Activated CD4-positive, alpha-beta memory T cell treated with anti-CD3 and anti-CD28 coated beads for 36 hours (primary cell): Measurements from ENCODE around the gene EHD1. TPM values are rescaled to one million over a fixed set of nuclear protein-coding genes. Genes with fewer than 3 reads are reported as not detected.

Experiments
- CTCF ChIA-PET: fragments of 350-600 bp; sonication (Branson Sonifier 250); formaldehyde crosslinking; loops from one replicate; lab custom pipeline; 2021; ENCODE audit warnings: antibody characterized with exemption, inconsistent platforms; lab: Charles Lee
- POLR2A ChIA-PET: fragments of 350-600 bp; sonication (Branson Sonifier 250); formaldehyde crosslinking; loops from one replicate; lab custom pipeline; 2021; ENCODE audit warnings: antibody characterized with exemption; lab: Charles Lee
- DNase-seq: peaks from one replicate; pipeline ENCODE4 v3.0.0-alpha.2; 2020
- H3K27ac Mint-ChIP-seq: one replicate; pipeline ENCODE4 v1.8.0; 2021; ENCODE audit warnings: mixed read lengths
- H3K27me3 Mint-ChIP-seq: one replicate; pipeline ENCODE4 v1.8.0; 2021; ENCODE audit warnings: mixed read lengths
- H3K36me3 Mint-ChIP-seq: one replicate; pipeline ENCODE4 v1.8.0; 2021; ENCODE audit warnings: mixed read lengths
- H3K4me1 Mint-ChIP-seq: one replicate; pipeline ENCODE4 v1.8.0; 2021; ENCODE audit warnings: low read depth, mixed read lengths
- H3K4me3 Mint-ChIP-seq: one replicate; pipeline ENCODE4 v1.8.0; 2021; ENCODE audit warnings: mild to moderate bottlenecking, mixed read lengths
- H3K9me3 Mint-ChIP-seq: one replicate; pipeline ENCODE4 v1.8.0; 2021; ENCODE audit warnings: mixed read lengths
- intact Hi-C: fragments of 100-400 bp; cut with micrococcal nuclease; formaldehyde crosslinking; loops from one replicate; pipeline ENCODE4 v1.15.1; 2023
- total RNA-seq, 2 experiments: library from RNA; stranded (reverse); gene quantifications; one replicate each; pipeline ENCODE4 v1.2.3, GENCODE V29; 2021

EHD1 gene
- total RNA-seq, 2 experiments from 2014 or later = 103 to 113 TPM

GRCh38 chr11:64887757-64888405, 9.5 kb upstream of the EHD1 start:
- H3K27ac Mint-ChIP-seq = peak overlapping the region; percentile 42
- POLR2A ChIA-PET = interaction anchor here (0.6 to 1.8 kb wide), 6 partner anchors 10 to 39 kb away, joined by 3 to 9 read pairs (median 4); no protein-coding TSS in a partner anchor
- no peaks in the 10 kb centered on the region for H3K9me3 Mint-ChIP-seq
- peaks cover 30% of the 10 kb centered on the region for H3K4me1 Mint-ChIP-seq
- CTCF ChIA-PET = interaction anchor here (0.5 to 29.7 kb wide), 17 partner anchors 8 to 217 kb away, joined by 3 to 1198 read pairs (median 4); partner anchors contain the start of genes ARL2, CDC42BPG, EHD1 and SF1
- intact Hi-C loops = loop anchor here (1.0 kb wide), 1 partner anchor 10 kb away; the partner anchor contains the start of gene EHD1
- no peaks in the 10 kb centered on the region for H3K27me3 Mint-ChIP-seq
- no peaks in the 10 kb centered on the region for H3K36me3 Mint-ChIP-seq
- DNase-seq = peak; percentile 89
- peak overlapping the region; percentile 66 for H3K4me3 Mint-ChIP-seq

GRCh38 chr11:64887234-64887756, 8.9 kb upstream of the EHD1 start:
- ChIA-PET CTCF (interaction anchor here (0.9 to 29.7 kb wide), 9 partner anchors 9 to 126 kb away, joined by 3 to 1198 read pairs (median 5); partner anchors contain the start of genes ARL2, CDC42BPG and EHD1), POLR2A (interaction anchor here (0.5 to 1.8 kb wide), 6 partner anchors 10 to 42 kb away, joined by 3 to 9 read pairs (median 4); no protein-coding TSS in a partner anchor)
- H3K4me1 Mint-ChIP-seq = peaks cover 30% of the 10 kb centered on the region
- peak overlapping the region; percentile 15 for H3K27ac Mint-ChIP-seq
- intact Hi-C loops = no loop called here
- no peaks in the 10 kb centered on the region for H3K9me3 Mint-ChIP-seq
- H3K36me3 Mint-ChIP-seq = no peaks in the 10 kb centered on the region
- H3K4me3 Mint-ChIP-seq = no peak overlapping the region
- H3K27me3 Mint-ChIP-seq = no peaks in the 10 kb centered on the region
- no peak for DNase-seq

- CTCF ChIA-PET = interaction anchor here (0.8 to 29.7 kb wide), 5 partner anchors 8 to 128 kb away, joined by 3 to 1198 read pairs (median 6); partner anchors contain the start of genes ARL2 and CDC42BPG
- Mint-ChIP-seq H3K36me3 (no peaks in the 10 kb centered on the region), H3K27me3 (no peaks in the 10 kb centered on the region), H3K9me3 (no peaks in the 10 kb centered on the region), H3K4me3 (peak overlapping the region; percentile 42), H3K4me1 (peaks cover 42% of the 10 kb centered on the region), H3K27ac (peak overlapping the region; percentile 87)
- POLR2A ChIA-PET = interaction anchor here (0.9 to 14.6 kb wide), 4 partner anchors 8 to 38 kb away, joined by 3 to 460 read pairs (median 6); no protein-coding TSS in a partner anchor
- DNase-seq = peak; percentile 61
- intact Hi-C loops = no loop called here
These were observed 7.2 kb upstream of the EHD1 start for GRCh38 chr11:64885367-64886286.

- intact Hi-C loops = no loop called here
- Mint-ChIP-seq H3K4me3 (no peak overlapping the region), H3K9me3 (no peaks in the 10 kb centered on the region), H3K27me3 (no peaks in the 10 kb centered on the region), H3K27ac (peak overlapping the region; percentile 13), H3K4me1 (peaks cover 58% of the 10 kb centered on the region), H3K36me3 (peaks cover 1% of the 10 kb centered on the region)
- ChIA-PET POLR2A (interaction anchor here (1.6 to 14.6 kb wide), 3 partner anchors 10 to 36 kb away, joined by 4 to 460 read pairs (median 9); no protein-coding TSS in a partner anchor), CTCF (interaction anchor here (29.7 kb wide), 1 partner anchor 28 kb away, joined by 1198 read pairs; the partner anchor contains the start of gene CDC42BPG)
- DNase-seq = no peak
These were observed 5.6 kb upstream of the EHD1 start for GRCh38 chr11:64884019-64884418.

- Mint-ChIP-seq H3K27me3 (no peaks in the 10 kb centered on the region), H3K4me1 (peaks cover 59% of the 10 kb centered on the region), H3K4me3 (no peak overlapping the region), H3K27ac (peak overlapping the region; percentile 13), H3K36me3 (peaks cover 2% of the 10 kb centered on the region), H3K9me3 (no peaks in the 10 kb centered on the region)
- no peak for DNase-seq
- ChIA-PET CTCF (interaction anchor here (29.7 kb wide), 1 partner anchor 27 kb away, joined by 1198 read pairs; the partner anchor contains the start of gene CDC42BPG), POLR2A (interaction anchor here (14.6 kb wide), 1 partner anchor 23 kb away, joined by 460 read pairs; no protein-coding TSS in a partner anchor)
- intact Hi-C loops = no loop called here
These were observed 5.2 kb upstream of the EHD1 start for GRCh38 chr11:64883575-64883974.

- peaks cover 7% of the 10 kb centered on the region for H3K36me3 Mint-ChIP-seq
- ChIA-PET CTCF (interaction anchor here (0.9 to 29.7 kb wide), 3 partner anchors 9 to 26 kb away, joined by 3 to 1198 read pairs (median 3); partner anchors contain the start of gene CDC42BPG), POLR2A (interaction anchor here (14.6 kb wide), 1 partner anchor 22 kb away, joined by 460 read pairs; no protein-coding TSS in a partner anchor)
- H3K4me3 Mint-ChIP-seq = no peak overlapping the region
- no peaks in the 10 kb centered on the region for H3K9me3 Mint-ChIP-seq
- intact Hi-C loops = no loop called here
- peaks cover 48% of the 10 kb centered on the region for H3K4me1 Mint-ChIP-seq
- peak overlapping the region; percentile 42 for H3K27ac Mint-ChIP-seq
- no peak for DNase-seq
- no peaks in the 10 kb centered on the region for H3K27me3 Mint-ChIP-seq
These were observed 3.8 kb upstream of the EHD1 start for GRCh38 chr11:64882243-64882642.

- intact Hi-C loops = no loop called here
- H3K27ac Mint-ChIP-seq = peak overlapping the region; percentile 63
- ChIA-PET POLR2A (interaction anchor here (14.6 kb wide), 1 partner anchor 21 kb away, joined by 460 read pairs; no protein-coding TSS in a partner anchor), CTCF (interaction anchor here (1.4 to 29.7 kb wide), 2 partner anchors 13 to 25 kb away, joined by 4 to 1198 read pairs; partner anchors contain the start of gene CDC42BPG)
- H3K27me3 Mint-ChIP-seq = no peaks in the 10 kb centered on the region
- no peaks in the 10 kb centered on the region for H3K9me3 Mint-ChIP-seq
- H3K36me3 Mint-ChIP-seq = peaks cover 15% of the 10 kb centered on the region
- no peak overlapping the region for H3K4me3 Mint-ChIP-seq
- no peak for DNase-seq
- H3K4me1 Mint-ChIP-seq = peaks cover 47% of the 10 kb centered on the region
These were observed 3.1 kb upstream of the EHD1 start for GRCh38 chr11:64881476-64881875.

- Mint-ChIP-seq H3K36me3 (peaks cover 24% of the 10 kb centered on the region), H3K27me3 (no peaks in the 10 kb centered on the region), H3K27ac (peak overlapping the region; percentile 98), H3K9me3 (no peaks in the 10 kb centered on the region), H3K4me3 (peak overlapping the region; percentile 99), H3K4me1 (peaks cover 49% of the 10 kb centered on the region)
- POLR2A ChIA-PET = interaction anchor here (3.2 to 14.6 kb wide), 2 partner anchors 20 to 32 kb away, joined by 23 to 460 read pairs; no protein-coding TSS in a partner anchor
- intact Hi-C loops = no loop called here
- no peak for DNase-seq
- CTCF ChIA-PET = interaction anchor here (0.8 to 29.7 kb wide), 4 partner anchors 10 to 44 kb away, joined by 3 to 1198 read pairs (median 4); partner anchors contain the start of genes CDC42BPG and PPP2R5B
These were observed 2.0 kb upstream of the EHD1 start for GRCh38 chr11:64880240-64881001.

- Mint-ChIP-seq H3K4me1 (peaks cover 53% of the 10 kb centered on the region), H3K9me3 (no peaks in the 10 kb centered on the region), H3K27me3 (no peaks in the 10 kb centered on the region), H3K27ac (peak overlapping the region; percentile 98), H3K4me3 (peak overlapping the region; percentile 99), H3K36me3 (peaks cover 34% of the 10 kb centered on the region)
- ChIA-PET CTCF (interaction anchor here (0.6 to 29.7 kb wide), 8 partner anchors 8 to 562 kb away, joined by 3 to 1198 read pairs (median 4); partner anchors contain the start of genes CDC42BPG, PPP2R5B and TRMT112), POLR2A (interaction anchor here (0.9 to 14.6 kb wide), 4 partner anchors 19 to 100 kb away, joined by 4 to 460 read pairs (median 14); partner anchors contain the start of gene PPP2R5B)
- intact Hi-C loops = loop anchor here (2.0 to 5.0 kb wide), 2 partner anchors 37 to 548 kb away; partner anchors contain the start of gene ATG2A
- no peak for DNase-seq
These were observed 951 bp upstream of the EHD1 start for GRCh38 chr11:64879244-64879900.

- no peaks in the 10 kb centered on the region for H3K9me3 Mint-ChIP-seq
- H3K27me3 Mint-ChIP-seq = no peaks in the 10 kb centered on the region
- DNase-seq = no peak
- CTCF ChIA-PET = interaction anchor here (1.0 to 29.7 kb wide), 5 partner anchors 9 to 136 kb away, joined by 3 to 1198 read pairs (median 5); partner anchors contain the start of genes ARL2 and CDC42BPG
- H3K36me3 Mint-ChIP-seq = peaks cover 40% of the 10 kb centered on the region
- peaks cover 57% of the 10 kb centered on the region for H3K4me1 Mint-ChIP-seq
- H3K27ac Mint-ChIP-seq = peak overlapping the region; percentile 91
- intact Hi-C loops = loop anchor here (1.0 to 5.0 kb wide), 4 partner anchors 10 to 549 kb away; partner anchors contain the start of gene ATG2A
- peak overlapping the region; percentile 99 for H3K4me3 Mint-ChIP-seq
- POLR2A ChIA-PET = interaction anchor here (1.0 to 14.6 kb wide), 5 partner anchors 9 to 47 kb away, joined by 4 to 460 read pairs (median 6); partner anchors contain the start of gene PPP2R5B
These were observed 263 bp downstream of the EHD1 start for GRCh38 chr11:64878223-64878493.
